ENCODE results near the gene CFAP99.

GRCh38 chr4:2401610-2401983, 17.2 kb upstream of the CFAP99 start:
- TF ChIP-seq EP300 (IDR thresholded peaks at IDR 0.05) (no peak), CTCF (IDR thresholded peaks at IDR 0.05) (no peak), POLR2AphosphoS5 (IDR thresholded peaks at IDR 0.05) (no peak), POLR2A (IDR thresholded peaks at IDR 0.05) (no peak)

Data from stomach (tissue), 4 donors.